GM23338 (cell line): ENCODE data around the gene MAPRE3. TPM values are rescaled to one million over a fixed set of nuclear protein-coding genes. Genes with fewer than 3 reads are reported as not detected.

Experiments used
- ATAC-seq: fragments of 200-7000 bp; cut with Tn5 transposase; 3 replicates; pipeline ENCODE4 v1.9.1; 2020
- DNase-seq: peaks from one replicate; pipeline ENCODE4 v3.0.0-alpha.2; 2015; ENCODE audit warnings: low spot score
- H2AFZ ChIP-seq: fragments of 200-600 bp; sonication (generic); 2 replicates; pipeline ENCODE4 v1.8.0; 2016; ENCODE audit warnings: antibody characterized with exemption, mild to moderate bottlenecking, moderate library complexity
- H3F3A ChIP-seq: fragments of 200-600 bp; sonication (generic); replicated peaks from 2 replicates; pipeline ENCODE4 v1.8.0; 2017; ENCODE audit warnings: antibody characterized with exemption, mixed run types, low read depth
- H3K27ac ChIP-seq: fragments of 200-600 bp; sonication (generic); 2 replicates; pipeline ENCODE4 v1.6.1; 2016; ENCODE audit warnings: low read depth
- H3K27me3 ChIP-seq: fragments of 200-600 bp; sonication (generic); 2 replicates; pipeline ENCODE4 v1.8.0; 2016; ENCODE audit warnings: mild to moderate bottlenecking, mixed run types, moderate library complexity; ENCODE audit not compliant: insufficient read depth
- H3K36me3 ChIP-seq: fragments of 200-600 bp; sonication (generic); 2 replicates; pipeline ENCODE4 v1.8.0; 2016; ENCODE audit warnings: mild to moderate bottlenecking; ENCODE audit not compliant: insufficient read depth
- H3K4me1 ChIP-seq: fragments of 200-600 bp; sonication (generic); 2 replicates; pipeline ENCODE4 v1.8.0; 2016; ENCODE audit warnings: mild to moderate bottlenecking, moderate library complexity; ENCODE audit not compliant: insufficient read depth
- H3K4me2 ChIP-seq: fragments of 200-600 bp; sonication (generic); 2 replicates; pipeline ENCODE4 v1.7.1; 2017; ENCODE audit warnings: mixed run types
- H3K4me3 ChIP-seq: fragments of 200-600 bp; sonication (generic); 2 replicates; pipeline ENCODE4 v1.6.1; 2016; ENCODE audit warnings: mixed run types
- H3K79me2 ChIP-seq: fragments of 200-600 bp; sonication (generic); replicated peaks from 2 replicates; pipeline ENCODE4 v1.8.0; 2017; ENCODE audit warnings: mild to moderate bottlenecking; ENCODE audit not compliant: insufficient read depth
- H3K9me2 ChIP-seq: fragments of 200-600 bp; sonication (generic); 2 replicates; pipeline ENCODE4 v1.8.0; 2017; ENCODE audit not compliant: insufficient read depth
- H4K20me1 ChIP-seq: fragments of 200-600 bp; sonication (generic); replicated peaks from 2 replicates; pipeline ENCODE4 v1.8.0; 2017; ENCODE audit warnings: mild to moderate bottlenecking; ENCODE audit not compliant: insufficient read depth
- H3K27ac Mint-ChIP-seq: 2 replicates; pipeline ENCODE4 v1.8.0; 2020; ENCODE audit warnings: inconsistent platforms, mild to moderate bottlenecking, moderate library complexity, mixed read lengths
- H3K27me3 Mint-ChIP-seq: 3 replicates; pipeline ENCODE4 v1.8.0; 2022; ENCODE audit warnings: low read depth, mild to moderate bottlenecking, moderate library complexity, mixed read lengths, inconsistent platforms; ENCODE audit not compliant: insufficient read depth, poor library complexity
- H3K36me3 Mint-ChIP-seq: 3 replicates; pipeline ENCODE4 v1.8.0; 2021; ENCODE audit warnings: low read depth, mild to moderate bottlenecking, inconsistent platforms, moderate library complexity, mixed read lengths
- H3K4me1 Mint-ChIP-seq: 3 replicates; pipeline ENCODE4 v1.8.0; 2020; ENCODE audit warnings: mild to moderate bottlenecking, inconsistent platforms, mixed read lengths
- H3K4me3 Mint-ChIP-seq: 3 replicates; pipeline ENCODE4 v1.8.0; 2021; ENCODE audit warnings: moderate library complexity, mild to moderate bottlenecking, inconsistent platforms, mixed read lengths
- H3K9me3 Mint-ChIP-seq: 3 replicates; pipeline ENCODE4 v1.8.0; 2020; ENCODE audit warnings: moderate library complexity, mild to moderate bottlenecking, inconsistent platforms, mixed read lengths
- CREB1 ChIP-seq: fragments of 250-450 bp; sonication (Bioruptor Pico); IDR thresholded peaks from 2 replicates; pipeline ENCODE4 v1.5.0; 2020; ENCODE audit warnings: low read depth, mild to moderate bottlenecking, moderate library complexity
- CTCF ChIP-seq, 2 experiments: fragments of 200-600 bp in 1 of 2; sonication (generic) in 1 of 2; conservative IDR thresholded peaks; 2 replicates each; pipeline versions ENCODE4 v1.5.1 to v1.6.1; 2016 to 2017; ENCODE audit warnings: antibody characterized with exemption in 2 of 2, low read depth in 2 of 2, mild to moderate bottlenecking in 2 of 2, moderate library complexity in 1 of 2
- ETS1 ChIP-seq: IDR thresholded peaks from 2 replicates; pipeline ENCODE4 v1.6.1; 2016; ENCODE audit warnings: antibody characterized with exemption
- EZH2 ChIP-seq: fragments of 200-600 bp; sonication (generic); IDR thresholded peaks from one replicate; pipeline ENCODE4 v1.8.0; 2017; ENCODE audit warnings: antibody characterized with exemption, mild to moderate bottlenecking, low read depth; ENCODE audit not compliant: unreplicated experiment
- JUNB ChIP-seq: IDR thresholded peaks from one replicate; pipeline ENCODE4 v1.6.1; 2016; ENCODE audit warnings: antibody characterized with exemption; ENCODE audit not compliant: unreplicated experiment
- NANOG ChIP-seq: IDR thresholded peaks from 2 replicates; pipeline ENCODE4 v1.6.1; 2016; ENCODE audit warnings: antibody characterized with exemption, borderline replicate concordance
- POLR2AphosphoS5 ChIP-seq: IDR thresholded peaks from 2 replicates; pipeline ENCODE4 v1.6.1; 2016; ENCODE audit warnings: antibody characterized with exemption, low read depth
- STAT1 ChIP-seq: IDR thresholded peaks from one replicate; pipeline ENCODE4 v1.6.1; 2016; ENCODE audit warnings: antibody characterized with exemption; ENCODE audit not compliant: unreplicated experiment
- ZNF114 ChIP-seq: fragments of 250-450 bp; sonication (Bioruptor Pico); IDR thresholded peaks from 2 replicates; pipeline ENCODE4 v1.5.0; 2020; ENCODE audit warnings: mild to moderate bottlenecking, moderate library complexity
- ZNF331 ChIP-seq: fragments of 250-450 bp; sonication (Bioruptor Pico); IDR thresholded peaks from 2 replicates; pipeline ENCODE4 v1.5.0; 2020; ENCODE audit warnings: low read depth, mild to moderate bottlenecking, moderate library complexity
- ZNF462 ChIP-seq: fragments of 250-450 bp; sonication (Bioruptor Pico); IDR thresholded peaks from 2 replicates; pipeline ENCODE4 v1.5.0; 2020; ENCODE audit warnings: mild to moderate bottlenecking, moderate library complexity
- polyA plus RNA-seq: library from polyadenylated mRNA; unstranded; fragments of >200 nt; fragmentation: Nextera tagmentation; extraction: Ambion mirVana; gene quantifications from 2 replicates; pipeline ENCODE4 v1.2.1, GENCODE V29; 2016
- total RNA-seq: library from RNA; depleted of rRNA; stranded (reverse); fragments of >200 nt; shearing (Covaris generic); gene quantifications from 2 replicates; pipeline ENCODE4 v1.2.3, GENCODE V29; 2014

MAPRE3 gene
- total and polyA plus RNA-seq, 2 experiments from 2014 or later: 3.3 to 4.5 TPM

- TF ChIP-seq JUNB: no peak
Measured at GRCh38 chr2:26948800-26949199, 21.6 kb upstream of the MAPRE3 start (continued).

- ATAC-seq (no peak), DNase-seq (no peak)
- Histone ChIP-seq H3K79me2 (no peaks in the 10 kb centered on the region), H3K36me3 (no peaks in the 10 kb centered on the region), H3K9me2 (no peaks in the 10 kb centered on the region), H4K20me1 (no peaks in the 10 kb centered on the region), H3K4me2 (no peak overlapping the region), H3K27ac (no peak overlapping the region), H3F3A (no peaks in the 10 kb centered on the region), H3K4me1 (no peaks in the 10 kb centered on the region), H3K4me3 (no peak overlapping the region), H2AFZ (no peak overlapping the region), H3K27me3 (no peaks in the 10 kb centered on the region)
- TF ChIP-seq POLR2AphosphoS5 (no peak), ZNF114 (CRISPR knock-in tag) (no peak), ZNF331 (no peak), ETS1 (no peak), EZH2 (no peak), NANOG (no peak), CTCF (conservative IDR thresholded peaks at IDR 0.05; ENCODE audit: low read depth in 2 of 2) (no peak), STAT1 (no peak)
- peaks cover 6% of the 10 kb centered on the region for H3K27me3 Mint-ChIP-seq
- no peaks in the 10 kb centered on the region for H3K9me3 Mint-ChIP-seq
- peaks cover 13% of the 10 kb centered on the region for H3K4me1 Mint-ChIP-seq
- peaks cover 2% of the 10 kb centered on the region; the same call in 1 of the 3 replicates for H3K36me3 Mint-ChIP-seq
- H3K4me3 Mint-ChIP-seq: no peak overlapping the region
- H3K27ac Mint-ChIP-seq: no peak overlapping the region
Measured at GRCh38 chr2:26950246-26950645, 20.2 kb upstream of the MAPRE3 start.

DNA sequence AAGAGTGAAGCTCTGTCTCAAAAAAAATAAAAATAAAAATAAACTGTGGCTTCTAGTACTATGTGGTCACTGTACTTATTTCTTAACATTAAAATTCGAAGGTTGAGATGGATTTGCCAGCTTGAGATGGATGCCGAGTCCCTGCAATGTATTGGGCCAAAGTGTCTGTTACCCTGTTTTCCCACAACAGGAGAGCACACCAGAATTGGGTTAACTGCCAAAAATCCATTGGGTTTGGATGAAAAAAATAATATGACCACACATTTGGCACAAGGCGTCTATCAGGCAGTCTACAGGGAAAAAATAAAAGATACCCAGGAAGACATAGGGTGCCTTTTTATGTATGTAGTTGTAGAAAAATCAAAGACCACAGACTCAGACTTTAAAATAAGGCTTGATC is 19.2 kb upstream of the MAPRE3 start:
- H3K9me3 Mint-ChIP-seq: no peaks in the 10 kb centered on the region
- H3K27ac Mint-ChIP-seq: no peak overlapping the region
- peaks cover 6% of the 10 kb centered on the region for H3K27me3 Mint-ChIP-seq
- peaks cover 2% of the 10 kb centered on the region; the same call in 1 of the 3 replicates for H3K36me3 Mint-ChIP-seq
- no peaks in the 10 kb centered on the region for H3K79me2 ChIP-seq
- H3K9me2 ChIP-seq: no peaks in the 10 kb centered on the region
- DNase-seq (no peak), ATAC-seq (no peak)
- no peaks in the 10 kb centered on the region for H4K20me1 ChIP-seq
- H3K4me1 ChIP-seq: no peaks in the 10 kb centered on the region
- H3K36me3 ChIP-seq: no peaks in the 10 kb centered on the region
- no peak overlapping the region for H3K27ac ChIP-seq
- H3K4me2 ChIP-seq: no peak overlapping the region
- H3F3A ChIP-seq: no peaks in the 10 kb centered on the region
- H3K27me3 ChIP-seq: no peaks in the 10 kb centered on the region
- no peak overlapping the region for H3K4me3 ChIP-seq
- peaks cover 10% of the 10 kb centered on the region for H3K4me1 Mint-ChIP-seq
- H3K4me3 Mint-ChIP-seq: no peak overlapping the region
- no peak overlapping the region for H2AFZ ChIP-seq
- TF ChIP-seq CREB1 (CRISPR knock-in tag): no peak
- TF ChIP-seq ZNF462: no peak
